Measurements from ENCODE around the gene ANXA9. TPM values are rescaled to one million over a fixed set of nuclear protein-coding genes. Genes with fewer than 3 reads are reported as not detected.

Gene ANXA9
- total RNA-seq, 1 donor from 2014 or later, result 0.68 TPM

DNA sequence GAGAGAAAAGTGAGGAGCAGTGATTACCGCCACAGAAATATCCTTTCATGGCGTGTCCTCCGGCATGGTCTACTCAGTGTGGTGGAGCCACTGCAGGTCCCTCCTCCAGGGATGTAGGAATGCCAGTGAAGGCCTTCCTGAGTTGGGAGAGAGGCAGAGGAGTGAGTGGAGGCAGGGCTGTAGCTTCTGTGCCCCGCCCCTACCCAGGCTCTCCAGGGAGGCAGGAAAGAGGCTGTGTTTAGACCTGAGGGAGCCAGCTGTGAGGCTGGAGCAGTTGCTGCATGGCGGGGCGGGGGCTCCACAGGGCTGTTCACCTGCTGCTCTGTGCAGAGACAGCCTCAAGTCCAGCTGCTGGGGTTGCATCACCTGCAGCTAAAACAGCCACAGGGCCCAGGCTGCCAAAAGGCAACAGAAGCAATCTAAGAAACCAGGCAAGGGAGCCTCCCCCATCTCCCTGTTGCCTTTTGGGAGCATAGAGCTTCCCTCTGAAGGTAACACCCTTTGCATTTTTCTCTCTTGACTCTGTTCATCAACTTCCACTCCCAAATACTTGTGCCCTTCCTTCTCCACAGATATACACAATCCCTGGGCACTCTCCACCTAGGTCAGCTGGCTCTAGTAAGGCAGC lies 801 bp upstream of the ANXA9 start:
- TF ChIP-seq, protein P1, sequence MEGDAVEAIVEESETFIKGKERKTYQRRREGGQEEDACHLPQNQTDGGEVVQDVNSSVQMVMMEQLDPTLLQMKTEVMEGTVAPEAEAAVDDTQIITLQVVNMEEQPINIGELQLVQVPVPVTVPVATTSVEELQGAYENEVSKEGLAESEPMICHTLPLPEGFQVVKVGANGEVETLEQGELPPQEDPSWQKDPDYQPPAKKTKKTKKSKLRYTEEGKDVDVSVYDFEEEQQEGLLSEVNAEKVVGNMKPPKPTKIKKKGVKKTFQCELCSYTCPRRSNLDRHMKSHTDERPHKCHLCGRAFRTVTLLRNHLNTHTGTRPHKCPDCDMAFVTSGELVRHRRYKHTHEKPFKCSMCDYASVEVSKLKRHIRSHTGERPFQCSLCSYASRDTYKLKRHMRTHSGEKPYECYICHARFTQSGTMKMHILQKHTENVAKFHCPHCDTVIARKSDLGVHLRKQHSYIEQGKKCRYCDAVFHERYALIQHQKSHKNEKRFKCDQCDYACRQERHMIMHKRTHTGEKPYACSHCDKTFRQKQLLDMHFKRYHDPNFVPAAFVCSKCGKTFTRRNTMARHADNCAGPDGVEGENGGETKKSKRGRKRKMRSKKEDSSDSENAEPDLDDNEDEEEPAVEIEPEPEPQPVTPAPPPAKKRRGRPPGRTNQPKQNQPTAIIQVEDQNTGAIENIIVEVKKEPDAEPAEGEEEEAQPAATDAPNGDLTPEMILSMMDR (IDR thresholded peaks at IDR 0.05), result no peak
- Histone ChIP-seq H3K27ac (peak overlapping the region; percentile 43), H3K36me3 (no peaks in the 10 kb centered on the region), H3K4me1 (peaks cover 57% of the 10 kb centered on the region), H3K4me3 (no peak overlapping the region), H3K27me3 (ENCODE audit: low read depth) (no peaks in the 10 kb centered on the region), H3K9me3 (no peaks in the 10 kb centered on the region)
- intact Hi-C loops (cut with DNase I), result no loop called here
- peak; percentile 61 to 66 for ATAC-seq
- DNase-seq, result peak; percentile 69

DNA sequence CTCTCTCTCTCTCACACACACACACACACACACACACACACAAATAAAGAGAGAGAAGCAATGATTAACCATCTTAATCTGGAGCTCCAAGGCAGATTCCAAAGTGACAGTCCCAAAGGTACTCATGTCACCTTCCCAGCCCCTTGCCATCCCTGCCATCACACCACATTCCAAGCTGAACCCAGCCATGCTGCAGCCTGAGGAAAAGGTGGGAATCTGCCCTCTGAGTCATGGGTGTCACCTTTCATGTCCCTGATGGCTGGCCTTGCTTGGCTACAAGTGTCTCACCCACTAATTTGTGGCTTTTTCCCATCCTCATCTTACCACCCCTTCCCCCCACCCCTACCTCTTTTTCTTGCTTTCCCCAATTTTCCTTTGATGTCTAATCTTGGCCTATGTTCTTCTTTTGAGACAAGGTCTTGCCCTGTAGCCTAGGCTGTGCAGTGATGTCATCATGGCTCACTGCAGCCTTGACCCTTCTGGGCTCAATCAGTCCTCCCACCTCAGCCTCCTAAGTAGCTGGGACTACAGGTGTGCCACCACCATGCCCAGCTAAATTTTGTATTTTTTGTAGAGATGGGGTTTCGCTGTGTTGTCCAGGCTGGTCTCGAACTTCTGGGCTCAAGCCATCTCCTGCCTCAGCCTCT lies 3.2 kb downstream of the ANXA9 start:
- intact Hi-C loops (cut with DNase I), result no loop called here

DNA sequence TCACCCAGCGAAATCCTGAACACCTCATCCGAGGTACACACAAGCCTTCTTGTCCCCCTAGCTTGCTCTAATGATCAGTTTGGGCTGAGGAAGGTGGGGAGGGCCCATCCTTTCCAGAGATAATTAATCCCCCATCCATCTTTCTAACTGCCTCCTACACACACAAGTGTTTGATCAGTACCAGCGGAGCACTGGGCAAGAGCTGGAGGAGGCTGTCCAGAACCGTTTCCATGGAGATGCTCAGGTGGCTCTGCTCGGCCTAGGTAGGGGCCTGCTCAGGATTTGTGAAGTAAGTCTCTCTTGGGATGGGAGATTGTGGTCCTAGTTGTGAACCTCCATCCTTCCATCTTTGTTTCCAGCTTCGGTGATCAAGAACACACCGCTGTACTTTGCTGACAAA lies 5.8 kb downstream of the ANXA9 start:
- no peak overlapping the region for H3K4me3 ChIP-seq
- ATAC-seq, result no peak
- no peak overlapping the region for H3K27ac ChIP-seq
- TF ChIP-seq, protein P1 (IDR thresholded peaks at IDR 0.05), result no peak
- H3K36me3 ChIP-seq, result no peaks in the 10 kb centered on the region
- no peaks in the 10 kb centered on the region for H3K4me1 ChIP-seq
- DNase-seq, result no peak
- H3K9me3 ChIP-seq, result no peaks in the 10 kb centered on the region
- intact Hi-C loops (cut with DNase I), result no loop called here
- no peaks in the 10 kb centered on the region for H3K27me3 ChIP-seq (ENCODE audit: low read depth)

More for the DNA sequence above, 3.2 kb downstream of the ANXA9 start:
- H3K4me3 ChIP-seq, result no peak overlapping the region
- H3K9me3 ChIP-seq, result no peaks in the 10 kb centered on the region
- peaks cover 18% of the 10 kb centered on the region for H3K4me1 ChIP-seq
- TF ChIP-seq, protein P1 (IDR thresholded peaks at IDR 0.05), result no peak
- H3K36me3 ChIP-seq, result no peaks in the 10 kb centered on the region
- DNase-seq (no peak), ATAC-seq (no peak)
- H3K27me3 ChIP-seq (ENCODE audit: low read depth), result no peaks in the 10 kb centered on the region
- no peak overlapping the region for H3K27ac ChIP-seq

DNA sequence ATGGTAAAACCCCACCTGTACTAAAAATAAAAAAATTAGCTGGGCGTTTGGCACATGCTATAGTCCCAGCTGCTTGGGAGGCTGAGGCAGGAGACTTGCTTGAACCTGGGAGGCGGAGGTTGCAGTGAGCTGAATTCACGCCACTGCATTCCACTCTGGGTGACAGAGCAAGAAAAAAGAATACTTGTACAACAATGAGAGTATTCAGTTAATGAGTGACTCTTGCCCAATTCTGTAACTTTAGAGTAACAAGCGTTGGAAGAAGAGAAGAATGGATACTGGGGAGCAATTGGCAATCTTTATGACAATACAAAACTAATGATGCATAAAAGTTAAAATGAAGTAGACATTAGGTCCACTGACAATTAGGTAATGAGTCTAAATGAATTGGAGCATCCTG lies 10.5 kb downstream of the ANXA9 start:
- Histone ChIP-seq H3K9me3 (no peaks in the 10 kb centered on the region), H3K4me1 (peaks cover 13% of the 10 kb centered on the region), H3K27ac (no peak overlapping the region), H3K36me3 (peaks cover 12% of the 10 kb centered on the region), H3K4me3 (no peak overlapping the region), H3K27me3 (ENCODE audit: low read depth) (no peaks in the 10 kb centered on the region)
- DNase-seq (no peak), ATAC-seq (no peak)
- TF ChIP-seq, protein P1 (IDR thresholded peaks at IDR 0.05), result no peak
- intact Hi-C loops (cut with DNase I), result no loop called here

DNA sequence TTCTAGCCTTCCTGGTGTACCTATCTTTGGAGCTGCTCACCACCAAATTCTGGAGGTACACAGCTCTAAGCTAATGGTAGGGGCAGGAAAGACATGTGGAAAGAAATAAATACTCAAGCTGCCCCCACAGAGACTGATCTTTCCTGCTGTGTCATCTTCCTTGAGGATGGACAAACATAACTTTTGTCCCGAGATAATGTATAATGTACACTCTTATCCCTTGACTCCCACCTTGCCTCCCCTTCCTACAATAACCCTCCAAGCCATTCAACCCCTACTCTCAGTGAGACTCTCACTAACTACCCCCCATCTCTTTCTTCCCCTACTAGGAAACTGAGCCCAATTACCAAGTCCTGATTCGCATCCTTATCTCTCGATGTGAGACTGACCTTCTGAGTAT lies 12.2 kb downstream of the ANXA9 start:
- peaks cover 13% of the 10 kb centered on the region for H3K4me1 ChIP-seq
- DNase-seq (no peak), ATAC-seq (no peak)
- intact Hi-C loops (cut with DNase I), result no loop called here
- H3K36me3 ChIP-seq, result peaks cover 28% of the 10 kb centered on the region
- H3K27ac ChIP-seq, result no peak overlapping the region
- no peak overlapping the region for H3K4me3 ChIP-seq
- H3K9me3 ChIP-seq, result no peaks in the 10 kb centered on the region
- TF ChIP-seq, protein P1 (IDR thresholded peaks at IDR 0.05), result no peak
- no peaks in the 10 kb centered on the region for H3K27me3 ChIP-seq (ENCODE audit: low read depth)

Data from lower lobe of right lung (tissue), 2 donors.